Neural progenitor cell (in vitro differentiated cells): ENCODE data around the gene FGD4. TPM values are rescaled to one million over a fixed set of nuclear protein-coding genes. Genes with fewer than 3 reads are reported as not detected.

Source experiments
- DNase-seq: peaks from one replicate; pipeline ENCODE4 v3.0.0-alpha.2; 2016; ENCODE audit warnings: low spot score
- H2AFZ ChIP-seq: fragments of 200-600 bp; sonication (generic); replicated peaks from 2 replicates; pipeline ENCODE4 v1.6.1; 2016; ENCODE audit warnings: antibody characterized with exemption
- H3F3A ChIP-seq: fragments of 200-600 bp; sonication (generic); 2 replicates; pipeline ENCODE4 v1.6.1; 2016; ENCODE audit warnings: antibody characterized with exemption, low read depth
- H3K27ac ChIP-seq: fragments of 200-600 bp; sonication (generic); 2 replicates; pipeline ENCODE4 v1.5.1; 2016; ENCODE audit warnings: mild to moderate bottlenecking
- H3K27me3 ChIP-seq: fragments of 200-600 bp; sonication (generic); 2 replicates; pipeline ENCODE4 v1.6.1; 2016; ENCODE audit warnings: mild to moderate bottlenecking, moderate library complexity
- H3K36me3 ChIP-seq: fragments of 200-600 bp; sonication (generic); 2 replicates; pipeline ENCODE4 v1.5.1; 2016
- H3K4me1 ChIP-seq: fragments of 200-600 bp; sonication (generic); 2 replicates; pipeline ENCODE4 v1.6.1; 2016; ENCODE audit warnings: mixed run types
- H3K4me2 ChIP-seq: fragments of 200-600 bp; sonication (generic); 2 replicates; pipeline ENCODE4 v1.6.1; 2016
- H3K4me3 ChIP-seq: fragments of 200-600 bp; sonication (generic); 2 replicates; pipeline ENCODE4 v1.5.1; 2016
- H3K79me2 ChIP-seq: fragments of 200-600 bp; sonication (generic); 2 replicates; pipeline ENCODE4 v1.6.1; 2016; ENCODE audit warnings: low read depth
- H3K9ac ChIP-seq: fragments of 200-600 bp; sonication (generic); 2 replicates; pipeline ENCODE4 v1.6.1; 2016
- H3K9me3 ChIP-seq: fragments of 200-600 bp; sonication (generic); 2 replicates; pipeline ENCODE4 v1.5.1; 2016; ENCODE audit warnings: low read depth
- H4K20me1 ChIP-seq: fragments of 200-600 bp; sonication (generic); 2 replicates; pipeline ENCODE4 v1.6.1; 2016; ENCODE audit warnings: low read depth
- H3K27ac Mint-ChIP-seq: 3 replicates; pipeline ENCODE4 v1.8.0; 2021; ENCODE audit warnings: mixed read lengths
- H3K27me3 Mint-ChIP-seq: 2 replicates; pipeline ENCODE4 v1.8.0; 2022; ENCODE audit warnings: low read depth, mild to moderate bottlenecking, inconsistent platforms, moderate library complexity, mixed read lengths; ENCODE audit not compliant: insufficient read depth
- H3K36me3 Mint-ChIP-seq: 3 replicates; pipeline ENCODE4 v1.8.0; 2021; ENCODE audit warnings: mixed read lengths
- H3K4me1 Mint-ChIP-seq: 3 replicates; pipeline ENCODE4 v1.8.0; 2021; ENCODE audit warnings: mixed read lengths
- H3K4me3 Mint-ChIP-seq: 3 replicates; pipeline ENCODE4 v1.8.0; 2021; ENCODE audit warnings: mild to moderate bottlenecking, moderate library complexity, mixed read lengths
- H3K9me3 Mint-ChIP-seq: 3 replicates; pipeline ENCODE4 v1.8.0; 2020; ENCODE audit warnings: mixed read lengths
- EZH2 ChIP-seq: fragments of 200-600 bp; sonication (generic); IDR thresholded peaks from 2 replicates; pipeline ENCODE4 v1.6.1; 2017; ENCODE audit warnings: antibody characterized with exemption, mild to moderate bottlenecking, moderate library complexity
- EZH2phosphoT487 ChIP-seq: fragments of 200-600 bp; sonication (generic); IDR thresholded peaks from 2 replicates; pipeline ENCODE4 v1.6.1; 2017; ENCODE audit warnings: antibody characterized with exemption
- total RNA-seq: library from RNA; depleted of rRNA; stranded (reverse); fragments of >200 nt; gene quantifications from 2 replicates; pipeline ENCODE4 v1.2.3, GENCODE V29; 2015; ENCODE audit warnings: low replicate concordance
- TF ChIP-seq, protein P1 (sequence below): fragments of 200-600 bp; sonication (generic); IDR thresholded peaks from 2 replicates; pipeline ENCODE4 v1.5.1; 2017; ENCODE audit warnings: antibody characterized with exemption, mild to moderate bottlenecking

FGD4 gene
- total RNA-seq, result 29.6 and 41.4 TPM in 2 replicates

DNA sequence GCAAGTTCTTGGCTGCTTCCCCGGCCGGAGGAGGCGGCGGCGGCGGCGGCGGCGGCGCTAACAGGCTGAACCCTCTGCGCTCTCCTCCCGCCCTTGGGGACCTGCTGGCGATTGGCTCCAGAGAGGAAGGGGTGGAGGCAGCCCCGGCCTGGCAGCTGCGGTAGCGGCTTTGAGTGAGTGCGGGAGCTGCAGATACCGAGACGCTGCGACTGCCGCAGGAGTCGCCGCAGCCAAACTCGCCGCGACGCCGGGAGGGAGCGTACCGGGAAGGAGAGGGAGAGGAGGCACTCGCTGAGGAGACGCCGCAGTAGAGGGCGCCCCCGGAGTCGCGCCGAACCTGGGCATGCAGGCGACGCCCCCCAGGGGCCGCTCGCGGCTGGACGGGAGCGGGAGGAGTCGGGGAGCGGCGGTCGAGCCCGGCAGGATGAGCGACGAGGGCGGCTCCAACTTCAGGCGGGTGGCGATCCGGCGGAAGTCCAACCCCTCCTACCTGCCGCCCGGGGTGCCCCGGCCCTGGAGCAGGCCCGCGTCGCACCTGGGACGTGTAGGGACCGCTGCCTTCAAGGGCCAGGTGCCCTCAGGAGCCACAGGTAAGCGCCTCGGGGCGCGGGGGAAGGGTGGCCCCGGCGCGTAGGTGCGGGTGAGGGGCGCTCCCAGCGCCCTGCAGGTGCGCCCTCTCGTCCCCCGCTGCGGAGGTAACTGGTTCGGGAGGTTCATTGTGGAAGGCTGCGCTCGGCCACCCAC is at the start of gene FGD4:
FGD4 (plus strand) TSS at position 189 of the 744 bp plus-strand sequence.
- Histone ChIP-seq H4K20me1 (no peaks in the 10 kb centered on the region), H3K9me3 (no peaks in the 10 kb centered on the region), H3K79me2 (peaks cover 46% of the 10 kb centered on the region), H3K4me3 (peak within 1 kb of the TSS; percentile 80), H3K4me2 (peak within 1 kb of the TSS; percentile 92), H3K27me3 (peaks cover 11% of the 10 kb centered on the region), H3K9ac (peak within 1 kb of the TSS; percentile 31), H3K27ac (peak within 1 kb of the TSS; percentile 78), H2AFZ (peak within 1 kb of the TSS; percentile 92), H3K4me1 (peaks cover 8% of the 10 kb centered on the region), H3K36me3 (no peaks in the 10 kb centered on the region), H3F3A (peaks cover 39% of the 10 kb centered on the region)
- no peak within 1 kb of the TSS for H3K27ac Mint-ChIP-seq
- H3K4me3 Mint-ChIP-seq, result peak within 1 kb of the TSS; percentile 97
- no peaks in the 10 kb centered on the region for H3K36me3 Mint-ChIP-seq
- H3K4me1 Mint-ChIP-seq, result peaks cover 13% of the 10 kb centered on the region
- H3K27me3 Mint-ChIP-seq, result peaks cover 23% of the 10 kb centered on the region
- H3K9me3 Mint-ChIP-seq, result no peaks in the 10 kb centered on the region
- peak; percentile 95 for DNase-seq
- TF ChIP-seq, protein P1, sequence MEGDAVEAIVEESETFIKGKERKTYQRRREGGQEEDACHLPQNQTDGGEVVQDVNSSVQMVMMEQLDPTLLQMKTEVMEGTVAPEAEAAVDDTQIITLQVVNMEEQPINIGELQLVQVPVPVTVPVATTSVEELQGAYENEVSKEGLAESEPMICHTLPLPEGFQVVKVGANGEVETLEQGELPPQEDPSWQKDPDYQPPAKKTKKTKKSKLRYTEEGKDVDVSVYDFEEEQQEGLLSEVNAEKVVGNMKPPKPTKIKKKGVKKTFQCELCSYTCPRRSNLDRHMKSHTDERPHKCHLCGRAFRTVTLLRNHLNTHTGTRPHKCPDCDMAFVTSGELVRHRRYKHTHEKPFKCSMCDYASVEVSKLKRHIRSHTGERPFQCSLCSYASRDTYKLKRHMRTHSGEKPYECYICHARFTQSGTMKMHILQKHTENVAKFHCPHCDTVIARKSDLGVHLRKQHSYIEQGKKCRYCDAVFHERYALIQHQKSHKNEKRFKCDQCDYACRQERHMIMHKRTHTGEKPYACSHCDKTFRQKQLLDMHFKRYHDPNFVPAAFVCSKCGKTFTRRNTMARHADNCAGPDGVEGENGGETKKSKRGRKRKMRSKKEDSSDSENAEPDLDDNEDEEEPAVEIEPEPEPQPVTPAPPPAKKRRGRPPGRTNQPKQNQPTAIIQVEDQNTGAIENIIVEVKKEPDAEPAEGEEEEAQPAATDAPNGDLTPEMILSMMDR, result peak; percentile 67
- TF ChIP-seq EZH2phosphoT487, result no peak
- TF ChIP-seq EZH2, result no peak

DNA sequence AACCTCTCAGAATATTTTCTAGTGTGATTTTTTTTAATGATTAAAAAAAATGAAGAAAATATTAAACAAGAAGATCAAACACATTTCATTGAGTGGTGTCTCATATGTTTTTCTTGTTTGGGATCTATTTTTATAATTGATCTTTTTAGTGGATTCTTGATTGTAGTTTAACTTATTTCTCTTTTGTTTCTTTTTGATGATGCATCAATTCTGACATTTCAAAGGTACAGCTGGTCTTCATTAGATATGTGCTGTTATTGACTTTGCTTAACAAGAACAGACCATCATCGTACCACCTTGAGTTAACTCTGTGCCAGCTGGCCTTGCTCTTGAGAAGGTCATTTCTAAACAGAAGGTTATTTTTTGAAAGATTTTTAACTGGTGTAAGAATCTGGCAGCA is 45.8 kb upstream of the FGD4 start:
- Histone ChIP-seq H3K9ac (no peak overlapping the region), H3K36me3 (no peaks in the 10 kb centered on the region), H3K4me2 (no peak overlapping the region), H3F3A (no peaks in the 10 kb centered on the region), H3K9me3 (no peaks in the 10 kb centered on the region), H3K4me3 (no peak overlapping the region), H2AFZ (no peak overlapping the region), H3K79me2 (no peaks in the 10 kb centered on the region), H3K4me1 (no peaks in the 10 kb centered on the region), H3K27me3 (no peaks in the 10 kb centered on the region), H3K27ac (no peak overlapping the region), H4K20me1 (no peaks in the 10 kb centered on the region)
- H3K4me1 Mint-ChIP-seq, result no peaks in the 10 kb centered on the region
- no peaks in the 10 kb centered on the region for H3K9me3 Mint-ChIP-seq
- no peak overlapping the region for H3K4me3 Mint-ChIP-seq
- TF ChIP-seq, protein P1, result no peak
- no peak for TF ChIP-seq EZH2
- no peak for TF ChIP-seq EZH2phosphoT487
- DNase-seq, result no peak
- peaks cover 6% of the 10 kb centered on the region for H3K36me3 Mint-ChIP-seq
- peaks cover 2% of the 10 kb centered on the region for H3K27me3 Mint-ChIP-seq
- H3K27ac Mint-ChIP-seq, result no peak overlapping the region

DNA sequence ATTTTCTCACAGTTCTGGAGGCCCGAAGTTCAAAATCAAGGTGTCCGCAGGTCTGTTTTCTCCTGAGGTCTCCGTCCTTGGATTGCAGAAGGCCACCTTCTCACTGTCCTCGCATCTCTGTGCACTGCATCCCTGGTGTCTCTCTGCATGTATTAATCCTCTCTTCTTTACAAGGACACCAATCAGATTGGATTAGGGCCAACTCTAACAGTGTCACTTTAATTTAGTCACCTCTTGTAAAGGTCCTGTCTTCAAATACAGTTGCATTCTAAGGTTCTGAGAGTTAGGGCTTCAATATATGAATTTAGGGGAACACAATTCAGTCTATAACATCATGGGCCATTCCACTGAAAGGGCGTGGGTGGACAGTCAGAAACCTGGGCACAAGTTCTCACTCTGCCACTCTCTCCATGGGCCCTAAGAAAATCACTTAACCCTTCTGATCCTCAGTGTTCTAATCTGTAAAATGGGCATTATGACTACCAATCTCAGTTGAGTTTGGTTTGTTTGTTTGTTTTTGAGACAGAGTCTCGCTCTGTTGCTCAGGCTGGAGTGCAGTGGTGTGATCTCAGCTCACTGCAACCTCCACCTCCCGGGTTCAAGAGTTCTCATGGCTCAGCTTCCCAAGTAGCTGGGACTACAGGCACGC is 41.6 kb upstream of the FGD4 start:
- no peaks in the 10 kb centered on the region for H3K9me3 Mint-ChIP-seq
- Histone ChIP-seq H4K20me1 (no peaks in the 10 kb centered on the region), H3K27me3 (no peaks in the 10 kb centered on the region), H3K9ac (no peak overlapping the region), H3K36me3 (no peaks in the 10 kb centered on the region), H3K27ac (no peak overlapping the region), H3K9me3 (no peaks in the 10 kb centered on the region), H3K4me1 (no peaks in the 10 kb centered on the region), H2AFZ (no peak overlapping the region), H3K4me3 (no peak overlapping the region), H3K79me2 (no peaks in the 10 kb centered on the region), H3F3A (no peaks in the 10 kb centered on the region), H3K4me2 (no peak overlapping the region)
- TF ChIP-seq EZH2phosphoT487 (no peak), EZH2 (no peak)
- TF ChIP-seq, protein P1, result no peak
- DNase-seq, result no peak
- no peaks in the 10 kb centered on the region for H3K27me3 Mint-ChIP-seq
- H3K4me3 Mint-ChIP-seq, result no peak overlapping the region
- H3K27ac Mint-ChIP-seq, result no peak overlapping the region
- H3K36me3 Mint-ChIP-seq, result peaks cover 8% of the 10 kb centered on the region
- peaks cover 7% of the 10 kb centered on the region for H3K4me1 Mint-ChIP-seq
